Left ventricle myocardium superior (tissue), 1 donor: ENCODE measurements around the gene PPEF1. TPM values are rescaled to one million over a fixed set of nuclear protein-coding genes. Genes with fewer than 3 reads are reported as not detected.
"Not testable (repeated sequence)": the region's sequence is repeated elsewhere in the genome, so short reads cannot be mapped to it uniquely, and the experiment has no call there.

Experiments
- ATAC-seq: fragments of 200-7000 bp; cut with Tn5 transposase; one replicate; pipeline ENCODE4 v1.9.1; 2020; ENCODE audit warnings: mild to moderate bottlenecking, moderate library complexity
- DNase-seq: peaks from one replicate; pipeline ENCODE4 v3.0.0-alpha.2; 2020
- intact Hi-C: fragments of 100-400 bp; cut with micrococcal nuclease; formaldehyde crosslinking; loops from one replicate; pipeline ENCODE4 v1.11.0; 2022
- total RNA-seq: library from RNA; stranded (reverse); fragmentation: NEBNext Ultra II Directional; extraction: Animal tissue kit (Norgen Biotek cat#: 25700); gene quantifications from one replicate; pipeline ENCODE4 v1.2.1, GENCODE V29; 2021
- donor health status: DM: no; HTN: yes; CAD: no; lungs with severe emphysema.

The PPEF1 gene
- total RNA-seq, 1 donor from 2014 or later: 0.25 TPM

DNA sequence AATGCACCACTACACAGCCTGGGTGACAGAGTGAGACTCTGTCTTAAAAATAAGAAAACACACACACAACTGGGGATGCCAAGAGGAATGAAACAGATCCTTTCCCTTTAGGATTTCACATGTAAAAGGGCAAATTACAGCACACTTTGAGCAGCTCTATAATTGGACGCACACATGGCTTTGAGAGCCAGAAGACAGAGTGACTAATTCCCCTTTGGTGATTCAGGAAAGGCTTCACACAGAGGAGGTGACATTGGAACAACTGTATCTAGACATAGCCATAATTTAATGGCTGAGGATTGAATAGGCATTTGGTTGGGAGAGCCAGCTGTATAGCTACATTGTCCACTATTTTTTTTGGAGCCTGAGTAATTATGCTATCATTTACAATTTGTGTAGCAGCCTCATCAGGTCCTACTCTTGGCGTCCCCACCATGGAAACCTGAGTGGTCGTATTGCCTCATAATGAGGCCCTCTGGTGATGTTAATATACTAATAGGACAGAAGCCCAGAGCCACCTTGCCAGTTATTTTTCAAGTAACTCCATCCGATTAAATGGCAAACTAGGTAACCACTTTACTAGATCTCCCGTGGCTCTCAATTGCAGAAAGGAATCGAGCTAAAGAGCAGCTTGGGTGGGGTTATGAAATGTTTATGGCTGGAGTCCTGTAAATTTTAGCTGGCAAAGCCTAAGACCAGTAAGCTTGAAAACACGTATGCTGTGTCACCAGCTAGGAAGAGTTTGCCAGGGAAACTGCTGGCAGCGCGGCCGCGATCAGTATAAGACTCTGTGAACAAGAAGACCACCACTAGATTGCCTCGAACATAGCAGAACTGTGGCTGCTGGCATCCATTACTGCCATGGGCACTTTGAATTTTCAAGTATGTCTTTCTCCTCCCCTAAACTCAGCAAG is 8.5 kb upstream of the PPEF1 start:
- no peak for DNase-seq
- no peak for ATAC-seq
- intact Hi-C loops: no loop called here

DNA sequence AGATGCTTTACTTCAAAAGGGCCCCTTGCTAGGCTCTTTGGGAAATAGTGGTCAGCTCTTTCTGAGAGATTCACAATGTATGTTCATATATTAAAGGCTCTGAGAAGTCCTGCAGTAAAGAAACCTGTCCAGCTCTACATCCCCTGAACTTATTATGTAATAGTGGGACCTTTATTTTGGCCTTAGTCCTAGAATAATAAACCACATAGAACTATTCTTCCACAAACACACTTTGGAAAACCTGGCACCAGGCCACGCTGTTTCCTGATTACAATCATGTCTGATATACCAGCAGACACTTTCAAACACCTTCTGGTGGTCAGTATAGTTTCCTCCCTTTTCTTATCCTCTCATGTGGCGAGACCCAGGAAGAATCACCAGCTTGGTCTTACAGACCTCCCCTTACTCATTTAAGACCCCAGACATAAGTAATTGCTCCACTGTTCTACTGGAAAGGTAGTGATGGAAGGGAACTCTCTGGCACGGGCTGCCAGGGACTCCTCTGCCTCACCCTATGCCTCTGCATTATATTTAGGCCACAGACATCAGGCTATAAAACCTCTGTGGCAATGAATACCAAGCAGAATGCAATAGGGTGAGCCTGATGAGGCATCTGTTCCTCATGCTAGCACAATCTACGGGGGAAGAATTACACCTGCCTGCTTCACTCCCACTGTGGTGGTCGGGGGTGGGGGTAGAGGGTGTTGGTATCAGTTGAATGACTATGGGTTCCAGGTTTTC is 5.7 kb upstream of the PPEF1 start:
- ATAC-seq (no peak), DNase-seq (peak; percentile 41)
- intact Hi-C loops: no loop called here

DNA sequence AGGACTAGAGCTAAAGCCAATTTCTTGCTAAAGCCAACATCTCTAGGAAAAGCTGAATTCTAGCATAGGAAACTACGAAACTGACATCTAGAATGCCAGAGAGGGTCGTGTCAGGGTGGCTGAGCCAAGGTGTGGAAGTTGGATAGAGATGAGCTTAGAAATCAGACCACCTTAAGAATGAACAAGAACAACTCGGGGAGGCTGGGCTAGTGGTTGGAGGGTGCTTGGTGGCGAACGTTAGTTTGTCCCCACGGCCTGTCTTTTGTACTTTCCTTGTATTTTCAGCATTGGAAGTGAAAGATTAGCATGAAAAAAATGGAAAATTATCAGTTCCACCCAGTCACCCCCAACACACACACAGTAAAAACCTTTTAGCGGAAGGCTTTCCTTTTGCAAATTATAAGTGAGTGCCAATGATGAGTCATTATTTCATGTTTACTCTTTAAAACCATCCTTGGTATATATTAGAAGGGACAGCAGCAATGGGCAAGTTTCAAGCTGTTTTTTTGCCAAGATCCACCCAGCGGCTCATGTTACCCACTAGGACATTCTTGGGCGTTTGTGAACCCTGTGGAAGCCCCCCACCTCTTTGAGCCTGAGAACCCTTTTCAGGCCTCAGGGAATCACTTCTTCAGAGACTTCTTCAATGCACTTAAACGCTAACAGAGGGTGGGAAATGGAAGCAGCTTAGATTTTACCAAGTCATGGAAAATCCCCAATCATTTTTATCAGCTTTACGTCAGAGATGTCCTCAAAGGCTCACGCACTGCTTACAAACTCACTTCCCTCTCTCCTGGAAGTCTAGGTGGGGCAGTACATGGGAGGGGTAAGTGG is 4.9 kb upstream of the PPEF1 start:
- no peak for DNase-seq
- intact Hi-C loops: no loop called here
- no peak for ATAC-seq

DNA sequence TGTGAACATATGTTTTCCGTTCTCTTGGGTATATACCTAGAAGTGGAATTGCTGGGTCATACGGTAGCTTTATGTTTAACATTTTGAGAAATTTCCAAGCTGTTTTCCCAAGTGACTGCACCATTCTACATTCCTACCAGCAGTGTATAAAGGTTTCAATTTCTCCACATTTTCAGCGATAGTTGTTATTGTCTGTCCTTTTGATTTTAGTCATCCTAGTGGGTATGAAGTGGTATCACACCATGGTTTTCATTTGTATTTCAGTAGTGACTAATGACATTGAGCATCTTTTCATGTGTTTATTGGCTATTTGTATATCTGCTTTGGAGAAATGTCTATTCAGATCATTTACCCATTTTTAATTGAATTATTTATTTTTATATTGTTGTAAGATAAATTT is 2.4 kb downstream of the PPEF1 start:
- no peak for ATAC-seq
- intact Hi-C loops: no loop called here
- no peak for DNase-seq

DNA sequence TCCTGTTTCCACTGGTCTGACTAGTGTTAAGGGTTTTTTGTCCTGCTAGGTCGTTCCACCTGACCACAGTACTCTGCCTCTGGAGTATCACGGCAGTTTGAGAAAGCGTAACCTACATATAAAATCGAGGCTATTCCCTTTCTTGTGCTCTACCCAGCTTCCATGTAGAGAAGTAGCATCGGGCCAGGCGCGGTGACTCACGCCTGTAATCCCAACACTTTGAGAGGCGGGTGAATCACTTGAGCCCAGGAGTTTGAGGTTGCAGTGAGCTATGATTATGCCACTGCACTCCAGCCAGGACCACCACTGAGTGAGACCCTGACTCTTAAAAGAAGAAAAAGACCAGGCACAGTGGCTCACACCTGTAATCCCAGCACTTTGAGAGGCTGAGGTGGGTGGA is 7.5 kb downstream of the PPEF1 start:
- DNase-seq: no peak
- no peak for ATAC-seq
- intact Hi-C loops: no loop called here

DNA sequence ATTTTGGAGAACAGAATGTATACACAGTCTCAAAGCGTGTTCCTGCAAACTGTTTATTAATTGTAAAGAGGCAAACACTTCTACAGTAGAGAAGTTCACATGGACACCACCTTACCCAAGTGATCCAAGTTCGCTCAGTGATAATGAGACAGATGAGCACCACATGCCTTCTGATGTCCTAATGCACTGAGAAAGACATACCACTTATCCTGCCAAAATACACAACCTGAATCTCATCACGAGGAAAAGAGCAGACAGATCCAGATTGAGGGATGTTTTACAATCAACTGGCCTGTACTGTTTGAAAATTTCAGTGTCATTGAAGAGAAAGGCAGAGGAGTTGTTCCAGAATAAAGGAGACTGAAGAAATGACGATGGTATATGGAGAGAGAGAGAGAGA is 12.4 kb downstream of the PPEF1 start:
- intact Hi-C loops: no loop called here
- DNase-seq (no peak), ATAC-seq (no peak)

DNA sequence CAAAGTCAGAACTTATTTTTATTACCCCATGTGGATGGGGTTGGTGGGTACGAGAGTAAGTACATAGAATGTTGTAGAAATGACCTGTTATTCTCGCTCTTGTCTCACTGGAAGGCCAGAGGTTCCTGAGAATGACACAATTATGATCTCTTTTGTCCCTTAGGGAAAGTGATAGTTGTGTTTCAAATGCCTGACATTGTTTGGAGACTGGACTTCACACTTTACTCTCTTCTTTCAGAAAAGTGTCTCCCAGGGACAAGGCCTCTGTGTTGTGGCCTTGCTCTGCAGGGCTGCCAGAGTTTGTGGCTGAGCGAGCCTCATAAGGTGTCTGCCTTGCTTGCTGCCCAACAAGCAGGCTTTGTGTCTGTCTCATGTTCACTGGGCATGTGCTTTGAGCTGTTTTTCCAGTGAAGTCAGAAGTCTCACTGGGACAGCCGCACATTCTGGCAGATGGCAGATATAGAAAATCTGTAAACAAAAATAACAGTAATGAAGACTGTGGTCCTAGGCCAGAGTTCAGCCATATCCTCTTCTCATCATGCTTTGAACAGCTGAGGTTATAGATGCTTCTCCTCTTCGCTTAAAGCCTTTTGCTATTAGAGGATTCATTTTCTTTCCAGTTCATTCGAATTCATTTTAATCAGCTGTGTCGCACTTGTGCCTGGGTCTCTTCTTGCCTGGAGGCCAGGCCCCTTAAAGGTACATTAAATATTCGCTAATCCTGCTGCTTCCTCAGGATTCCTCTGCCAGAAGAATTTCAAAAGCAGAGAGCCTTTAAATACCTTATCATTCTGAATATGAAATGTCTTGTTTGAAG is 14.4 kb downstream of the PPEF1 start:
- intact Hi-C loops: no loop called here
- no peak for DNase-seq
- no peak for ATAC-seq

DNA sequence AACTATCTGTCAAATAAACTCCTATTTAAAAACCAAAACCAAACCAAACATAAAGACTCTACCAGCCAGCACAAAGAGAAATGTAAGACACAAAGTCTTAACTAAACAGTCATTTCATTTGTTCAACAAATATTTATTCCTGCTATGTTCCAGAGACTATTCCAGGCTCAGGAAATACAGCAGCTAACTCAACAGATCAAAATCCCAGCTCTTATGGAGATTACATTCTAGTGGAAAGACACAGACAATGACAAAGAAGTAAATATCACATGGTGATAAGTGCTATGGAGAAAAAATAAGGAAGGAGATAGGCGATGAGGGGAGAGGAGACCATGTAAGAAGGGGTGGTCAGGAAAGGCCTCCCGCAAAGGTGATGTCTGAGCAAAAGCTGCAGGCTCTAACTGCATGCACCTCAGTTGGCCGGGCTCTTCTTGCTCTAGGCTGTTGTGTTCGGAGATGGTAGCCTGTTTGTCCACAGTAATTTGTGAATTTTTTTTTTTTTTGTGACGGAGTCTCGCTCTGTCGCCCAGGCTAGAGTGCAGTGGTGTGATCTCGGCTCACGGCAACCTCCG is 15.1 kb downstream of the PPEF1 start:
- intact Hi-C loops: no loop called here
- no peak for ATAC-seq
- no peak for DNase-seq

DNA sequence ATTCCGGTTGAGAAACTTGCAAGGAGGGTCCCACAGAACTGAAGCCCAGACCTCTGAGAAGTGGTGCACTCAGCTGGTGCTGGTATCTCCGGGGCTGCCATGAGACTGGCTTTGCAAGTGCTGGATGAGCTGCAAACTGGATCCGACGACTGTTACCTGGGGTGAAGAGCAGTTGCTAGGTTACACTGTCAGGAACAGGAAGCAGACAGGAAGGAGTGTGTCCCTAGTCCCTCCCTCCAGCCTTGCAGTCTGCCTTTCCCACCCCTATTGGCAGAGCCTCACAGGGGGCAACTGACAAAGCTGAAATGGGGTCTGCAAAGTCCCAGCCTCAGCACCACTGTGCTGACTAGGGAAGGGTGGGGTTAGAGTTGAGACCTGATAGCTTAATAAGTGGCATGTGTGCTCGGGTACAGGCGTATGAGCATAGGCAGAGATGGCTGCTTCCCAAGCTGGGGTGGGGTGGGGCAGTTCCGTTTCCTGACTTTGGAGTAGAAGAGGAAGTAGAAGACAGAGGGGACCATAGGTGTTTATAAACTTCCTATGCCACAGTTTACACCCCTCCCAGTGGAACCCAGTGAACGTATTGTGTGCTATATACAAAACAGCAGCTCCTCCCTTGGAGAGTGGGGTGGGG is 18.0 kb downstream of the PPEF1 start:
- DNase-seq (no peak), ATAC-seq (no peak)
- intact Hi-C loops: no loop called here

DNA sequence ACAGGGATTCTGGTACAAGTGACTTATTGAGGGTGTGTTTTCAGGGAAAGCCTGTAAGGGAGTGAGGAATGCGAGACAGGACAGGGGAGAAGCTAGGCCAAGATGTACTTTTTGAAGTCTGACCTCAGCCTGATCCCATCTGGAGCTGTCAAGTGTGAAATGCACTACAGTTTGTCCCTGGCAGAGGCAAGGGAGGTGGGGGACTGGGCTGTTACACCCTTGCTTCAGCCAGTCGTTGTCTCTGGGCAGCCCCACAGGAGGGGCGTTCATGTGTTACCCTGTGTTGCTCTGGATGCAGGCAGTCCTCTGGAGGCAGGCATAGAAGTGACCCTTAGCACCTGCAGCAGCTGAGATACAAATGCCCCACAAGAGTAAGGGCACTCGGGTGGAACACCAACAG is 25.8 kb downstream of the PPEF1 start:
- intact Hi-C loops: no loop called here
- no peak for DNase-seq
- ATAC-seq: peak; percentile 76

DNA sequence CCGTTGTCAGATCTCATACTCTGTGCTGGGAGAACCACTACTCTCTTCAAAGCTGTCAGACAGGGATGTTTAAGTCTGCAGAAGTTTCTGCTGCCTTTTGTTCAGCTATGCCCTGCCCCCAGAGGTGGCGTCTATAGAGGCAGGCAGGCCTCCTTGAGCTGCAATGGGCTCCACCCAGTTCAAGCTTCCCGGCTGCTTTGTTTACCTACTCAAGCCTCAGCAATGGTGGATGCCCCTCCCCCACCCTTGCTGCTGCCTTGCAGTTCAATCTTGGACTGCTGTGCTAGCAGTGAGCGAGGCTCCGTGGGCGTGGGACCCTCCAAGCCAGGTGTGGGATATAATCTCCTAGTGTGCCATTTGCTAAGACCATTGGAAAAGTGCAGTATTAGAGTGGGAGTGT is 32.2 kb downstream of the PPEF1 start:
- DNase-seq, ATAC-seq, intact Hi-C loops: not testable (repeated sequence)

DNA sequence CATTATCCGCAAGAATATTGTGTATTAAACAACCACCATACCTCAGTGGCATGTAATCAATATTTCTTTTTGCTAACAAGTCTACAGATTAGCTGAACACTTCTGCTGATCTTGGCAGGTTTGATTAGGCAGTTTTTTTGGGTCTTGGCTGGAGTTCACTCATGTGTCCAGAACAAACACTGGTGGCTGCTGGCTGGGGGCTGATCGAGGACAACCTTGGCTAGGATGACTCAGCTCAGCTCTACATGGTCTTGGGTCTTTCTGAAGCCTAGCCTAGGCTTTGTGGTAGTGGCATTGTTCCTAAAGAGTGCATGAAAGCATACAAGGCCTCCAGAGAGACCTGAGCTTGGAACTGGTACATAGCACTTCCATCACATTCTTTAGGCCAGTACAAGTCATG is 41.1 kb downstream of the PPEF1 start:
- intact Hi-C loops: no loop called here

DNA sequence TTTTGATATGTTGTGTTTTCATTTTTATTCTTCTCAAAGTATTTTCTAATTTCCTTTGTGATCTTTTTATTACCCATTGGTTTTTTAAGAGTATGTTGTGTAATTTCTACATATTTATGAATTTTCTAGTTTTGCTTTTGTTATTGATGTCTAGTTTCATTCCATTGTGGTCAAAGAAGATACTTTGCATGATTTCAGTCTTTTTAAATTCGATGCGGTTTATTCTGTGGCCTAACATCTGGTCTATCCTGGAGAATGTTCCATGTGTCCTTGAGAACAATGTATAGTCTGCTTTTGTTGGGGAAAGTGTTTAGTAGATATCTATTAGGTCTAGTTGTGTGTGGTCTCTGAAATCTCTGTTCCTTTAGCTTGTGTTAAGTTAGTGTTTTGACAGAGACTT is 46.2 kb downstream of the PPEF1 start:
- ATAC-seq (no peak), DNase-seq (no peak)
- intact Hi-C loops: no loop called here

More for the DNA sequence above, 41.1 kb downstream of the PPEF1 start:
- ATAC-seq: no peak
- no peak for DNase-seq

DNA sequence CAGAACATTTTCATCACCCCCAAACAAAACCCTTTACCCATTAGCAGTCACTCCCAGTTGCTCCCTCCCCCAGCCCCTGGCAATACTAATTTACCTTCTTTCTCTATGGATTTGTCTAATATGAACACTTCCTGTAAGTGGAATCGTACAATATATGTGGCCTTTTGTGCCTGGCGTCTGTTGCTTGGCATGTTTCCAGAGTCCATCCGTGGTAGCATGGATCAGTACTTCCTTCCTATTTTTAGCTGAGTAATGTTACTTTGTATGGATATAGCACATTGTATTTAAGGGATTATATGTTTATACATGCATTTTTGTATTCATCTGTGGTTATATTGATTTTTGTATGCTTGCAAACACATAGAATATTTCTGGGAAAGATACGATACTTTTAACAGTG is 48.2 kb downstream of the PPEF1 start:
- DNase-seq (no peak), ATAC-seq (no peak)
- intact Hi-C loops: no loop called here

DNA sequence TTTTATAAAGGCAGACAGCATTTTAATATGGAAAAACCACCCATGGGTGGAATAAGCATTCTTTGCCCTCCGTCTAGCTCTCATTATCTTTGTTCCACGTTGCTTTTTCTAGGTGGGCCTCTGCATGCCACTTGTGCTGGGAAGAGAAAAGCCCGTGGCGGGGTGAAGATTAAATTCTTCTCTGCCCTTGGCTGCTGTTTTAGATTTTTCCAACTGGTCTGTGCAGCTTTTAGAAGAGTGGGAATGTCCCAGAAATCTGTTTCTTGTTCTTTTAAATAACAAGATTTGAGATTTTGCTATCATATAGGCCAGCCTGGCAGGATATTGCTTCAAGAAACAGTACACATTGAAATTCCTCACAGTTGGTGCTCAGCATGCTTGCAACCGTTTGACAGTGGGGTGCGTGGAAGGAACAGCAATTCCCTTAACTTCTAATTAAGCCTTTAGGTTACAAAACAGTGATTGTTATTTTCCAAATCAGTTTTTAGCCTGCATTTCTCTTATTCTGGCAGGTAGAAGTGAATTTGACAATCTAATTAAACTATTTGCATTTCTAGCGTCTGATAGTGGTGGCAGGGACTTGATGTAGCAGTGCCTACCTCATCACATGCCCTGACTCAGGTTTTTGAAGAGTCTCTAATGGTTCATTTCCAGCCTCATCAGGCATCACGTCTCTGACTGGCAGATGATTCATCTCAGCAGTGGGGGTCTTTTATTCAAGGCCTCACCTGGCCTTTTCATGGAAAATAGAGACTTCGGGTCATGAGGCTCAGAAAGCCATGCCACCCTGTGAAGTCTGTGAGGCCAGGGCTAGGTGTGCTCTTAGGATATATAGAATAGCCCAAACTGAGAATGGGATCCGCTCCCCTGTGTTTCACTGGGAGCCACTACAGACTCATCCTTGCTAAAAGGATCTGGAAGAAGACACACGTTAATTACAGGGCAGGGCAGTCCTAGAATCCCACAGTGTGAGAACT is 50.8 kb downstream of the PPEF1 start:
- intact Hi-C loops: no loop called here
- no peak for ATAC-seq
- no peak for DNase-seq

DNA sequence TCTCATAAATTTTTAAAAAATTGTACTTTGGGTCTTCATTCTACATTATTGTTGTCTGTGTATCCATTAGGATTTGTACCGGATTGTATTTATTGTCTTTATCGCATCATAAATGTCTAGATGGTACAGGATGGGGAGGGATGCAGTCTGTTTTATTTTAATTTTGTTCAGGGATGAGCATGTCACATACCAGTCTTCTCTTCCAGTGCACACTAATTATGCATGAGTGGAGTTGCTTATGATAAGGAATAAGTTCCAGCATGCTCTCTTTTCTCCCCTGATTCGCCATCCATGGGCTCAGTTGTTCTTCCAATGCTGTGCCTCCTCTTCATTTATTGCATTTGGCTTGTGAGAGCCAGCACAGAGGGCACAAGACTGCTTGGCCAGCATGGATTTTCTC is 54.3 kb downstream of the PPEF1 start:
- intact Hi-C loops: no loop called here
- DNase-seq (no peak), ATAC-seq (no peak)

DNA sequence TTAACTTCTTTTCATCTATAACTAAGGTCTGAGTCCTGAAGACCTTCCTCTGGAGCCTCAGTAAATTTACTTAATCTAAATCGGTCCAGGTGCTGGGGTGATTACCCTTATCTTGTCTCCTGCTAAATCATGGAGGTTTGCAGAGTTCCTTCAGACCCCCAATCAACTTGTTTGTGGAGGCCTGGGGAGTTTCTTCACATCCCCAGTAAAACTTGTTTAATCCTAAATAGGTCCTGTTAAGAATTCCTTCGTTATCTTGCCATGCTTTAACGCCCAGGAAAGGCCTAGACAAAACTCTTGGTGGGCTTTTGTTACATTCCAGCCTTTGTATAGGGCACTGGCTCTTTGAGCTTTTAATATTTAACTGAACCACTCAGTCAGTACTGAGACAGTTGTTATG is 55.7 kb downstream of the PPEF1 start:
- ATAC-seq, DNase-seq, intact Hi-C loops: not testable (repeated sequence)
